ENCODE measurements around the gene SEC14L3. TPM values are rescaled to one million over a fixed set of nuclear protein-coding genes. Genes with fewer than 3 reads are reported as not detected.

SEC14L3 gene
- total and polyA plus RNA-seq, 9 donors: not detected

DNA sequence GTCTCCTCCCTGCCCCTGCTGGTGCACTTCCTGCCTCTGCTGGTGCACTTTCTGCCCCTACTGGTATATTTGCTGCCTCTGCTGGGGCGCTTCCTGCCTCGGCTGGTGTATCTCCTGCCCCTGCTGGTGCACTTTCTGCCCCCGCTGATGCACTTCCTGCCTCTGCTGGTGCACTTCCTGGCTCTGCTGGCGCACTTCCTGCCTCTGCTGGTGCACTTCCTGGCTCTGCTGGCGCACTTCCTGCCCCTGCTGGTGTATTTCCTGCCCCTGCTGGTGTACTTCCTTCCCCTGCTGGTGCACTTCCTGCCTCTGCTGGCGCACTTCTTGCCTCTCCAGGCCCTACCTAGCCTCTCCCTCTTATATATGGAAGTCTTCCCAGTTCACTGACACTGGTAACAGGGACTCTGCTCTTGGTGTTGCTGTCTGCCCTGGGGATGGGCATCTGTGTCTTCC lies 36.1 kb downstream of the SEC14L3 start:
- H3K27ac ChIP-seq: no peak overlapping the region

GRCh38 chr22:30434843-30435242 lies 37.0 kb downstream of the SEC14L3 start:
- H3K4me3 ChIP-seq: no peak overlapping the region
- TF ChIP-seq CTCF (IDR thresholded peaks at IDR 0.05): no peak
- no peak for TF ChIP-seq EP300 (IDR thresholded peaks at IDR 0.05)
- TF ChIP-seq POLR2A (IDR thresholded peaks at IDR 0.05): no peak
- H3K36me3 ChIP-seq: no peaks in the 10 kb centered on the region
- H3K27me3 ChIP-seq: no peaks in the 10 kb centered on the region
- intact Hi-C loops (cut with DNase I): no loop called here
- H3K9me3 ChIP-seq: no peaks in the 10 kb centered on the region
- peaks cover under 1% of the 10 kb centered on the region for H3K4me1 ChIP-seq (ENCODE audit: insufficient read depth)
- DNase-seq: no peak
- no peak overlapping the region for H3K27ac ChIP-seq
- 24 to 50% (median 47%) methylated on average over 1 of the region's 1 CpG for WGBS, 3 donors

More for the DNA sequence above, 36.1 kb downstream of the SEC14L3 start:
- Histone ChIP-seq H3K36me3 (no peaks in the 10 kb centered on the region), H3K4me1 (ENCODE audit: insufficient read depth) (peaks cover 2% of the 10 kb centered on the region), H3K4me3 (no peak overlapping the region), H3K9me3 (no peaks in the 10 kb centered on the region), H3K27me3 (no peaks in the 10 kb centered on the region)
- no peak for DNase-seq
- 78 to 87% (median 82%) methylated on average over 6 of the region's 6 CpGs for WGBS, 3 donors
- TF ChIP-seq EP300 (IDR thresholded peaks at IDR 0.05): no peak
- no peak for TF ChIP-seq CTCF (IDR thresholded peaks at IDR 0.05)
- no peak for TF ChIP-seq POLR2A (IDR thresholded peaks at IDR 0.05)
- intact Hi-C loops (cut with DNase I): no loop called here

DNA sequence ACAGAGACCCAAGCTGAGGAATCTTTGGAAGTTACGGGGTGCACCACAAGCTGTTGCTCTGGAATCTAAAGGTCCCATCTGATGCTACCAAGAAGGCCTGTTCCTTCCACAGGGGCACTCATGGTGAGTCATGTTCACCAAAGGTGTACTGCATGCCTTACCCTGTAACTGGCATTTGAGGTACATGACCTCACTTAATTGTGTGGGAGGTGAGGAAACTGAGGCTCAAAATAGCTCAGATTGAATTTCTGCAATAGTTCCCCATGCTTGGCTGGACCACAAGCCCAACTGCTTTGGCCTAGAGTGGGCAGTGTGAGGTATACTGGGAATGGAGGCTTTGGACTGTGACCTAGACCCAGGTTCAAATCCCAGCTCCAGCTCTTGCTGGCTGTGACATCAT lies 38.0 kb downstream of the SEC14L3 start:
- intact Hi-C loops (cut with DNase I): no loop called here

DNA sequence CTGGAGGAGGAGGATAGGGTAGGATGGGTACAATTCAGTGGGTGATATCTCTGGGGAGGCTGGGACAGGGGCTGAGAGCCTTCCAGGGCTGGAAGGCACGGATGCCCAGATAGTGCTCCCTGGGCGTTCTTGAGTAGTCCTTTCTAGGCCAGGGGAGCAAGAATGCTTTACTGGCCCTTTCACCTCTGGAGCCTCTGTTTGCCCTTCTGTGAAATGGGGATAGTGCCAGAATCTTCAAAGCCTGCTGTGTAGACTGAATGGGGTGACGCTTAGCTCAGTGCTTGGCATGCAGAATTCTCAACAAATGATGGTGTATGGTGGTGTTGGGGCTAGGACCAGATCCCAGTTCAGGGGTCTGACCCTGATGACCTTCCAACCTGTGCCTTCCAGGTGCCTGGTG lies 38.6 kb downstream of the SEC14L3 start:
- intact Hi-C loops (cut with DNase I): no loop called here
- TF ChIP-seq CTCF (IDR thresholded peaks at IDR 0.05) (no peak), EP300 (IDR thresholded peaks at IDR 0.05) (no peak), POLR2A (IDR thresholded peaks at IDR 0.05) (no peak)
- Histone ChIP-seq H3K4me3 (no peak overlapping the region), H3K36me3 (no peaks in the 10 kb centered on the region), H3K9me3 (no peaks in the 10 kb centered on the region), H3K4me1 (ENCODE audit: insufficient read depth) (no peaks in the 10 kb centered on the region), H3K27ac (no peak overlapping the region), H3K27me3 (no peaks in the 10 kb centered on the region)
- no peak for DNase-seq
- 91 to 95% (median 93%) methylated on average over 3 of the region's 3 CpGs for WGBS, 3 donors

More for the DNA sequence above, 38.0 kb downstream of the SEC14L3 start:
- H3K36me3 ChIP-seq: no peaks in the 10 kb centered on the region
- H3K27ac ChIP-seq: no peak overlapping the region
- H3K27me3 ChIP-seq: no peaks in the 10 kb centered on the region
- WGBS, 3 donors: 93 to 100% (median 94%) methylated on average over 1 of the region's 1 CpG
- TF ChIP-seq POLR2A (IDR thresholded peaks at IDR 0.05) (no peak), CTCF (IDR thresholded peaks at IDR 0.05) (no peak), EP300 (IDR thresholded peaks at IDR 0.05) (no peak)
- H3K4me1 ChIP-seq (ENCODE audit: insufficient read depth): no peaks in the 10 kb centered on the region
- H3K4me3 ChIP-seq: no peak overlapping the region
- H3K9me3 ChIP-seq: no peaks in the 10 kb centered on the region
- no peak for DNase-seq

Data from ovary (tissue), 9 donors.